GM21619 (cell line): ENCODE measurements around the gene DHX57.

Experiments used
- ATAC-seq: cut with Tn5 transposase; IDR thresholded peaks from one replicate; pipeline ENCODE4 v1.9.1; 2021; ENCODE audit not compliant: unreplicated experiment

DHX57 gene

DNA sequence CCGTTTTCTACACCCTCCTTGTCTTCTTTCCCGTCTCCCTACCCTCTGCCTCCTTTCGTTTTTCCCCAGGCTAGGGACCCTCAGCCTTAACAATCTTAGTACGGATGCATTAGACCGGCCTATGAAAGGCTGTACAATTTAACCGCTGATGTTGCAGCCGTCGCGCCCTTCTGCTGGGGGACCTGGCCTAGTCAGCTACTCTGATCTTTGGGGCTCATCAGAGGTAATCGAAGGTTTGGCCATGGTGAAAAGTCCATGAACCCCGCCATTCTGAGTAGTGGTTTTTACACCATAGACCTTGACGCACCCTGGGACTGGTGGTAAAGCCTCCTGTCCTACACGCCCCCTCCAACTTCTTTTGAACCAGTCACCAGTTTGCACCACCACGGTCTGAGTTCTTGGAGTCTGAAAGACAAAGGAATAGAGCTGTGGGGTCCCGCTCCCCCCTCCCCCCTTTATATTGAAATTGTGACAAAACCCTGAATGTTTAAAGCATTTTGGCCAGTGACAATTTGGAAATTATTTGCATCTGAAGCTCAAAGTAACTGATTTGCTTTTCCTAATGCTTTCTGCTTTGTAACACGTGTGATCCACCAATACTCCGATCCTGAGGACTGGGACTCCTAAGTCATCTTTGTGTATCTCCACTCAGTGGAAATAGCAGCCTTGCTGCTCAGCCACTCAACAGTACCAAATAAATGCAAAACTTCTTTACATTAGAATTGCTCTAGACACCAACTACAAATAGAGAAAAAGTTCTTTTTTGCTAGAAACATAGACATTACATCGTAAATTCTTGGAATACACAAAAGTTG, 123.9 kb downstream of the DHX57 start:
- peak; percentile 20 for ATAC-seq

DNA sequence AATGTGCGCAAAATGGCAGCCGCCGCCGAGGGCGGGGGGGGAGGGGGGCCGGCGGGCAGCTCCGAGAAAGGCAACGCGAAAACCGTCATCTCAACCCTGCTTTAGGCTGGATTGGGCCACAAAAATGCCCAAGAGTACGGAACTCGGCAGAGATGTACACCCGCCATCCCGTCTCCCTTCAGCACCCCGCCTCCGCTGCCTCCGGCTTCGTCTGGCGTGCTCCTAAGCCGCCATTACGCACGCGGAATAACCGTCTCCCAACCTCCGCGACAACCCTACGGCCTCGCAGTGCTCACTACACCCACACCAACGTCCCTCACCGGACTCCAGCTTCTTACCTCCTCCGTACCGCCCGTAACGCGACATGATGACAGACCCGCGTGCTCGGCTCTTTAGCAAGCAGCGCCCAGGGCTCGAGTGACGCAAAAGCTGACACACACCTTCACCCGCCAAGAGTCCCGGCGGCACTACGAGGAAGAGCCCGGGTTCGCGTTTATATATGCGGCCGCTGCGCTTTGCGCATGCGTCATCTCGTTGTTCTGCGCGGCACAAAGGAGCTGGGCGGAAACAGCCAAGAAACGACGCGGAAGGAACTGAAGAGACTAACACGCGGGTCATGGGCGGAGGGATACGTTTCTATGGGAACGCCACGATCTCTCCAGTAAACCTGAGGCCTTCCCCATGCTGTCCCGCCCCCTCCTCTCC, 124.7 kb downstream of the DHX57 start, which contains the start of gene SRSF7:
Gene SRSF7 (minus strand): TSS at position 471 of the 705 bp plus-strand sequence. CDS start 105 bp downstream, at position 366.
- ATAC-seq: peak; percentile 74

DNA sequence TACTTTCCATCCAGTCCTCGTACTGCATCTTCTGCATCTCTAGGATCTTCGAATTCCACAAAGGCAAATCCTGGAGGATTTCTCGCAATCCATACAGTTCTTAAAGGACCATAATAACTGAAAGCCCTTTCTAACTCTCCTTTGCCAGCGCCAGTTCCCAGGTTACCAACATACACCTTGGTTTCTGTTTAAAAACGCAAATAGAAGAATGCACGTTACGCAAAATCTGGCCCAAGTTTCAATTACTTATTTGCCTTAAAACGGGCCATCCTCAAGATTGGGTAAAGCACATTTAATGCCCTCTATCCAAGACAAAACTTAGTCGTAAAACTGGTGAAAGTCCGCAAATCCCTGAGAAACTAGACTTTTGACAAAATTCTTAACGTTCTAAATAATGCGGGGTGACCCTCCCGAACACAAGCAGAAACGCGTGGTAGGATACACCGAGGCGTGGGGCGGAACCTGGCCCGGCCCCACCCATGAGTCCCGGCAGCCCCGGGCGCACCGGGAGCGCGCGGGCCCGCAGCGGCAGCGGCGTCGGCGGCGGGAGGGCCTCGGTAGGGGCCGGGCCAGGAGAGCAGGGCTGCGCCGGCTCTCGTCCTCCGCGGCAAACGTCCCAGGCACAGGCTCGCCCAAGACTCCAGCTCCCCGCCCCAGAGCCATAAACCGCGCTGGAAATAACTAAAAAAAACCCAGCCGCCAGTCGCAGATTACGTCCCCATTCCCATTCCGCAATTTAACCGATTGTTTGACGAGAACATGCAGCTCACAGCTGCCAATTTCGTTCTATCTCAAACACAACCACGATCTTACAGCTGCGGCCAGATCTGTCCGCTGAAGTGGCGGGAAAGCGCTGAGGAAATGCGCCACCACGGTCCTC, 125.5 kb downstream of the DHX57 start:
- ATAC-seq: peak; percentile 28

DNA sequence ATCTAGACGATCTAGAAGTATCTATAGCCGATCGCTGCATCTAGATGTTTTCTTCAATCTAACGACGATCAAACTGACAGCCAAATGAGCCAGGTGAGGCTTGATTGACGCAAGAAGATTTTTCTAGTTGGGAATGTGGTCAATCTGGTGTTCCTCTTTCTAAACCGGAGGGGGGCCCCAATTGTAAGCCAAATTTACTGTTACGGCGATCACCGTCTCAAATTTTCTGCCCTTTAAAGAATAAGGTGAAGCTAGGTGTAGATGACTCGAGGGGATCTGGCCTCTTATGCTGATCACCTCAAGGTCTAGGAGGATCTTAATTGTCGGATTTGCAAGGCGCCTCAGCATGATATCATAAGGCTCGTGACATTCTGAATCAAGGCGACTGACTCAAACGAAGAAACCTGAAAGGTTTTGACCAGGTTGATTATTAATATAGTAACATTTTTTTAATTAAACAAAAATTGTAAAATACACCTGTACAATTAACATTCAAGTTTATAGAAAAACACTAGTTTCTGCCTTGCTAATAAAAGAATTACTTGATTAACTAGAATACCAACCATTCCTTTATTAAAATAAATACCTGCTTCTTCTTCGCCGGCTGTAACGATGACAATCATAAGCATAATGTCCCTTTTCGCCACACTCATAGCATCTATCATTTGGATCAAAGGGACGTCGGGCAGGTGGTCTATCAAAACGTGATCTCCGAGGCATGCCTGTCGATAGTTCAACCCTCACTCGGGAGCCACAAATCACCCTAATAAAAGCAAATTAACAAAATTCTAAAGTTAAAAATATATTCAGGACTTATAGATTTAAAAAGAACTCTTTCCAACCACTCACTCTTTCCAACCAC, 126.6 kb downstream of the DHX57 start:
- ATAC-seq: no peak

DNA sequence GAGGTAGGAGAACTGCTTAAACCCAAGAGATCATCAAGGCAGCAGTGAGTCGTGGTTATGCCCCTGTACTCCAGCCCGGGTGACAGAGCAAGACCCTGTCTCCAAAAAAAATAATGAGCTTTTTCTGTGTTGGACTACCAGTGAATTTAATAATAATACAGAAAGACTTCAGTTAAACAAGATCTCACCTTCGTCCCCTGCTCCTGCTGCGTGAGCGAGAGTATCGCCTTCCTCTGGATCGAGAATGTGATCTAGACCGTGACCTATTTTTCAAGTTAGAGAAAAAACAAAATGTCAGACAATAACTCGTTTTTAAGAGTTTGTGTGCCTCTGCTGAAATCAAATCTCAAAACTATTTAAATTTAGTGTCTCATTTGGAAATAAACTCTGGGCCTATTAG, 127.3 kb downstream of the DHX57 start:
- no peak for ATAC-seq

DNA sequence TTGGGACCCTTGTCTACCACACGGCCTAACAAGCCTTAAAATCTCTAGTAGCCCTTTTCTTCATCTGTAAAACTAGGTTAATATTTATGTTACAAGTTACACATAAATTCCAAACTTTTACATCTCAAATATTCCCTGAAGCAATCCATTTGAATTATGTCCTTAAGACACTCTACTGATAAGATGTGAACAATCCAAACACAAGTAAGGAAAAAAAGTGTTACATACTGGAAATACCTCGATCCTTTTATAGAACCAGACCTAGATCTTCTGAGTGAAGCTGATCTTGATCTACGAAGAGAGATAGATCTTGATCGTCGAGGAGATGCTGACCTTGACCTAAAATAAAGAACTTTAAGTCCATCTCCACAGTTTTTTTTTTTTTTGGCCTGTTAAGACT, 127.9 kb downstream of the DHX57 start:
- ATAC-seq: no peak
